HG03025 (cell line): ENCODE results near the gene PDLIM1.
"Not testable (repeated sequence)": the region's sequence is repeated elsewhere in the genome, so short reads cannot be mapped to it uniquely, and the experiment has no call there.

Source experiments
- ATAC-seq: cut with Tn5 transposase; IDR thresholded peaks from one replicate; pipeline ENCODE4 v1.9.1; 2021; ENCODE audit warnings: mild to moderate bottlenecking, moderate library complexity; ENCODE audit not compliant: unreplicated experiment, low FRiP score

PDLIM1 gene

GRCh38 chr10:95217476-95217875, 73.3 kb downstream of the PDLIM1 start:
- ATAC-seq, result no peak

DNA sequence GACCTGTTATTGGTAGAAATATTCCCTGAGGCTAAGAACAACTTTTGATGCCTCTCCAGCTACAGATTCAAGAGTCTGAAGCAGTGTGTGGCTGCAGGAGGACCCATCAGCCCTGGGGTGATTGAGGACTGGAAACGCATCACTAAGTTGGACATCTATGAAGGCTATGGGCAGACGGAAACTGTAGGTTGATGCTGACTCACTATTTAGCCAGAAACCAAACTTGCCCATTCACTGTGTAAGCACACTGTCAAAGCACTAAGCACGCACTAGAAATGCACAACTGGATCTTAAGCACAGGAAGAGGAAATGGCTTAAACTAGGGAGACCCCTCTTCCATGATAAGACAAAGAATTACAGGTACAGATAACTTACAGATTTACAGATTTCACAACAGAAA, 76.0 kb downstream of the PDLIM1 start:
- no peak for ATAC-seq

GRCh38 chr10:95214369-95214768, 76.4 kb downstream of the PDLIM1 start:
- ATAC-seq, result no peak

GRCh38 chr10:95211606-95212279, 79.1 kb downstream of the PDLIM1 start:
- ATAC-seq, result no peak

DNA sequence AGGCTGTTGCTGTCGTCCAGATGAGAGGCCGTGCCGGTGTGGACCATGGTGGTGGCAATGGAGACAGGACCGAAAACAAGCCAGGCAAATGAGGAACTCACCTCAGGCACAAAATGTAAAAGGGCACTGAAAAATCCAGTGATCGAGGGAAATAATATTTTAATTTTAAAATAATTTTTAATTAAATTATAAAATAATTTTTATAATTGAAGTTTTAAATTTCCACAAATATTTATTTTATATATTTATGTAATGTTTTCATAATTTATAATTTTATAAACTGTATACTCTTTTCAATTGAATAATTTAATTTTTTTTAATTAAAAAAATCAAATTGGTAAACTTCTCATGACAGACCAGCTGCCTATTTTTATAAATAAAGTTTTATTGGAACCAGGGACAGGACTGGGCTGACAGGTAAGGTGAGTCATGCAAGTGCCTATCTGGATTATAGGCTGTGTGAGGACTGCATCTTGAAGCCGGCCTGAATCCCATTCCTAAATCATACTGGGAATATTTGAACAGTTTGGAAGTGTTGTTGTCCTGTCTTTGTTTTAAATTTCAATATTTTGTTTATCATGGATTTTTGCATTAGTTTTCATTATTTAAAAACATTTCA, 81.2 kb downstream of the PDLIM1 start:
- ATAC-seq, result no peak

- ATAC-seq, result no peak
These were observed 82.0 kb downstream of the PDLIM1 start for GRCh38 chr10:95208702-95209391.

DNA sequence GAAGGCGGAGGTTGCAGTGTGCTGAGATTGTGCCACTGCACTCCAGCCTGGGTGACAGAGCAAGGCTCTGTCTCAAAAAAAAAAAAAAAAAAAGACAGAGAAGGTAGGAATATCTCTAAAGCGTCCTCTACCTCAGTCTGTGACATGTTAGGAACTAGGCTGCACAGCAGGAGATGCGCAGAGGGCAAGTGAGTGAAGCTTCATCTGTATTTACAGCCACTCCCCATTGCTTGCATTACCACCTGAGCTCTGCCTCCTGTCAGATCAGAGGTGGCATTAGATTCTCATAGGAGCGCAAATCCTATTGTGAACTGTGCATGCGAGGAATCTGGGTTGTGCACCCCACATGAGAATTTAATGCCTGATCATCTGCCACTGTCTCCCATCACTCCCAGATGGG, 87.9 kb downstream of the PDLIM1 start:
- not testable (repeated sequence) for ATAC-seq

- ATAC-seq, result no peak
These were observed 89.1 kb downstream of the PDLIM1 start for GRCh38 chr10:95201736-95202135.

- no peak for ATAC-seq
These were observed 94.8 kb downstream of the PDLIM1 start for GRCh38 chr10:95196046-95196445.

- ATAC-seq, result no peak
These were observed 96.9 kb downstream of the PDLIM1 start, which contains the start of gene ACSM6 for GRCh38 chr10:95193944-95194343. ACSM6 (plus strand) TSS chr10:95194238; CDS start chr10:95194486, 248 bp downstream.

DNA sequence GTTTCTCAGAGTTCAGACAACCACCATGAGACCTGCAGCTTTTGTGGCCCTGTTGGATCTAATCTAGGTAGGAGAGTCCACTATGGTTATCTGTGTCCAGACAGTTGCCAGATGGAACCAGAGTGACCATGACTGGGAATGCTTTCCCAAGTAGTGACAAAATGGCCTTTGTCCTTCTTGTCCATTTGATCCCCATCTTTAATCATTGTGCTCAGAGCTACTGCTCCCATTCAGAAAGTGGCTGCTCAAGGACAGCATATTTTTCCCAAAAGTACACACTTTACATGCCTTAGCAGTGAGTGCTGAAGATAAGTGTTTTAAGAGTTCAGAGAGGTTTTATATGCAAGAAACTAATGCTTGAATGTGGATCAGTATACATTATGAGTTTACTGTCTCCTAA, 102.2 kb downstream of the PDLIM1 start:
- no peak for ATAC-seq

- no peak for ATAC-seq
These were observed 103.2 kb downstream of the PDLIM1 start for GRCh38 chr10:95187617-95188016.
